ENCODE data around the gene OR2A7. TPM values are rescaled to one million over a fixed set of nuclear protein-coding genes. Genes with fewer than 3 reads are reported as not detected.
"Not testable (repeated sequence)": the region's sequence is repeated elsewhere in the genome, so short reads cannot be mapped to it uniquely, and the experiment has no call there.

The OR2A7 gene
- total RNA-seq, 4 donors from 2014 or later: 14.1 to 50.9 (median 25.1) TPM

GRCh38 chr7:144233039-144233438 lies 31.6 kb downstream of the OR2A7 start:
- H3K4me1 ChIP-seq; H3K4me3 ChIP-seq; H3K36me3 ChIP-seq; H3K9me3 ChIP-seq; in situ Hi-C loops (cut with MboI; ENCODE audit: low pct_ligation_motif_present in 1 of 4, low pct_unique_long_range_greater_than_20kb in 1 of 4, low sequenced_read_pairs in 3 of 4); DNase-seq; intact Hi-C loops (cut with DNase I; ENCODE audit: low total_unique reads); H3K27ac ChIP-seq; H3K27me3 ChIP-seq: not testable (repeated sequence)
- 95% methylated on average over 1 of the region's 1 CpG; no CpG with 5 or more reads in 1 of the 2 donors for WGBS, 2 donors (ENCODE audit: low coverage in 1 of 2)

DNA sequence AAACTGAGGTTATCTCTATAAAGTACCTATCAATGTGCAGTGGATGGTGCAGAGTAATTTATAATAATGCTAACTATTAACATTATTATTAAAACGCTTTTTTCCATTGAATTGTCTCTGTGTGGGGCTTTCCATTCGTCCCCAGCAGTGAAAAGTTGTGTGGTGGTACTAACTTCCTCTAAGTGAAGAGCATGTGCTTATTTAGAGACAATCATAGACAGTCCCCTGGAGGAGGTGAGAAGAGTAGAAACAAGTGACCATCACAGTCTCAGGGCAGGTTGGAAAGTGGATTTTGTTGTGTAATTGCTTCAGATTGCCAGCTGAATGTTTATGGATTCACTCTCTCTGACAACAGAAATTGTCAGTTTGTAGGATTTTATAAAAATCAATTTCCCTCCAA lies 33.6 kb downstream of the OR2A7 start:
- intact Hi-C loops (cut with DNase I; ENCODE audit: low total_unique reads); H3K4me3 ChIP-seq; in situ Hi-C loops (cut with MboI; ENCODE audit: low pct_ligation_motif_present in 1 of 4, low pct_unique_long_range_greater_than_20kb in 1 of 4, low sequenced_read_pairs in 3 of 4); H3K36me3 ChIP-seq; H3K27me3 ChIP-seq; H3K9me3 ChIP-seq; DNase-seq; H3K27ac ChIP-seq; H3K4me1 ChIP-seq: not testable (repeated sequence)
- whole genome bisulfite sequencing, 2 donors (ENCODE audit: low coverage in 1 of 2): no CpG with 5 or more reads among the region's 2 CpGs

- H3K36me3 ChIP-seq; H3K27ac ChIP-seq; DNase-seq; H3K27me3 ChIP-seq; in situ Hi-C loops (cut with MboI; ENCODE audit: low pct_ligation_motif_present in 1 of 4, low pct_unique_long_range_greater_than_20kb in 1 of 4, low sequenced_read_pairs in 3 of 4); H3K9me3 ChIP-seq; H3K4me3 ChIP-seq; intact Hi-C loops (cut with DNase I; ENCODE audit: low total_unique reads); H3K4me1 ChIP-seq: not testable (repeated sequence)
- 92% methylated on average over 1 of the region's 3 CpGs; no CpG with 5 or more reads in 1 of the 2 donors for WGBS, 2 donors (ENCODE audit: low coverage in 1 of 2)
Observed at GRCh38 chr7:144228810-144229209, 35.8 kb downstream of the OR2A7 start.

DNA sequence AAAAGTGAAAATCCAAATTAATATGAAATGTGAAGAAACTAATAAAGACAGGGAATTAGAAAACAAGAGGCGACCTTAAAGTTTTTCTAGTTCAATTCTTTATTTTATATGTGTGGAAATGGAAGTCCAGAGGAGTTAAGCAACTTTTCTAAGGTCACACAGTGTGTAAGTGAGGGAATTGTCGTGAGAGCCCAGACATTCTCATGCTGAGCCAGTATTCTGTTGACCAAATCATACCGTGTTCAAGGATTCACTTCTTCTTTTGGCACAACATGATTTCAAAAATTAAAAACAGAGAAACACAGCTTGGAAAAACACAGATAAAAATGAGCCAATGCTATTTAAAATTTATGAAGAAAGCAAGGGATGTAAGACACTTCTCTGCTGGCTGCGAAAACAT lies 37.7 kb downstream of the OR2A7 start:
- DNase-seq; H3K27me3 ChIP-seq; H3K4me3 ChIP-seq; H3K4me1 ChIP-seq; in situ Hi-C loops (cut with MboI; ENCODE audit: low pct_ligation_motif_present in 1 of 4, low pct_unique_long_range_greater_than_20kb in 1 of 4, low sequenced_read_pairs in 3 of 4); H3K27ac ChIP-seq; H3K9me3 ChIP-seq; H3K36me3 ChIP-seq; intact Hi-C loops (cut with DNase I; ENCODE audit: low total_unique reads): not testable (repeated sequence)
- WGBS, 2 donors (ENCODE audit: low coverage in 1 of 2): 73 to 85% methylated on average over 2 to 3 of the region's 4 CpGs

- H3K9me3 ChIP-seq, H3K36me3 ChIP-seq: not testable (repeated sequence)
Observed at GRCh38 chr7:144223675-144224074, 40.9 kb downstream of the OR2A7 start.

GRCh38 chr7:144220531-144220930 lies 44.1 kb downstream of the OR2A7 start:
- H3K4me1 ChIP-seq; H3K9me3 ChIP-seq; H3K27ac ChIP-seq; DNase-seq; H3K4me3 ChIP-seq; H3K27me3 ChIP-seq; intact Hi-C loops (cut with DNase I; ENCODE audit: low total_unique reads); in situ Hi-C loops (cut with MboI; ENCODE audit: low pct_ligation_motif_present in 1 of 4, low pct_unique_long_range_greater_than_20kb in 1 of 4, low sequenced_read_pairs in 3 of 4); H3K36me3 ChIP-seq: not testable (repeated sequence)

More at GRCh38 chr7:144223675-144224074, 40.9 kb downstream of the OR2A7 start:
- H3K27me3 ChIP-seq; DNase-seq; H3K4me1 ChIP-seq; intact Hi-C loops (cut with DNase I; ENCODE audit: low total_unique reads); in situ Hi-C loops (cut with MboI; ENCODE audit: low pct_ligation_motif_present in 1 of 4, low pct_unique_long_range_greater_than_20kb in 1 of 4, low sequenced_read_pairs in 3 of 4); H3K4me3 ChIP-seq; H3K27ac ChIP-seq: not testable (repeated sequence)

GRCh38 chr7:144219149-144219548 lies 45.4 kb downstream of the OR2A7 start:
- WGBS, 2 donors (ENCODE audit: low coverage in 1 of 2): no CpG with 5 or more reads among the region's 4 CpGs
- in situ Hi-C loops (cut with MboI; ENCODE audit: low pct_ligation_motif_present in 1 of 4, low pct_unique_long_range_greater_than_20kb in 1 of 4, low sequenced_read_pairs in 3 of 4): not testable (repeated sequence)

DNA sequence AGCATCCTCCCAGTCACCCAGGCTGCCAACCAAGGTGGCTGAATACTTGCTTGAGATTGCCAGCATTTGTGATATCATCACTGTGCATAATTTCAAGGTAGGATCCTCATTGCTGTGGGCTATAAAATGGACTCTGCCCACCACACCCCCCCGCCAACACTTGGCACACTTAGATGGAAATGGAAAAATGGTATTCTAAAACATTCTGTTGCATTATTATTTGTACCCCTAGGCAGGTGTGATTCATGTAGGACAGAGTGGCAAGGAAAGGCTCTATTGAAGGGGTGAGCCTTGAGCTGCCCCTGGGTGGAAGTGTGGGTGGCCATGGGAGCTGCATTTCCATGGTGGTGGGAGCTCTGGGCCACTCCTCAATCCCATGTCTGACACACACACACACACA lies 46.0 kb downstream of the OR2A7 start:
- H3K27ac ChIP-seq; in situ Hi-C loops (cut with MboI; ENCODE audit: low pct_ligation_motif_present in 1 of 4, low pct_unique_long_range_greater_than_20kb in 1 of 4, low sequenced_read_pairs in 3 of 4); H3K9me3 ChIP-seq; H3K4me3 ChIP-seq; H3K27me3 ChIP-seq; H3K4me1 ChIP-seq; intact Hi-C loops (cut with DNase I; ENCODE audit: low total_unique reads); DNase-seq; H3K36me3 ChIP-seq: not testable (repeated sequence)
- WGBS, 2 donors (ENCODE audit: low coverage in 1 of 2): 100% methylated on average over 1 of the region's 1 CpG; no CpG with 5 or more reads in 1 of the 2 donors

More at GRCh38 chr7:144219149-144219548, 45.4 kb downstream of the OR2A7 start:
- H3K4me3 ChIP-seq; DNase-seq; intact Hi-C loops (cut with DNase I; ENCODE audit: low total_unique reads); H3K36me3 ChIP-seq; H3K27me3 ChIP-seq; H3K9me3 ChIP-seq; H3K4me1 ChIP-seq; H3K27ac ChIP-seq: not testable (repeated sequence)

DNA sequence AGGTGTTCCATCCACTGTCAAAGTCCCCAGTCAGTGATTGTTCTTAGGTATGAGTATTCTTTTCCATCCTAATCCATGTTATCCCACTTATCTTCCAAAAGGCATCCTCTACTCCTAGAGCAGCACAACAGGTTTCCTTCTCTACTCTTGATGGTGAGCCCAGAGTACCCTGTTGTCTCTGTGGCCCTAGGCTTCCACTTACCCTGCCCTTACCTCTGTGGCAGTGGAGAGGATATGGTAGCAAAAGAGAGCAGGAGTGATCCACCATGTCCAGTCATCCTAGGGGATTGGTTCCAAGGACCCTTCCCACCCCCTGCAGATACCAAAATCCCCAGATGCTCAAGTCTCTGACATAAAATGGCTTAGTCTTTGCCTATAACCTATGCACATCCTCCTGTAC lies 47.4 kb downstream of the OR2A7 start:
- intact Hi-C loops (cut with DNase I; ENCODE audit: low total_unique reads); H3K4me3 ChIP-seq; DNase-seq; in situ Hi-C loops (cut with MboI; ENCODE audit: low pct_ligation_motif_present in 1 of 4, low pct_unique_long_range_greater_than_20kb in 1 of 4, low sequenced_read_pairs in 3 of 4); H3K27me3 ChIP-seq; H3K27ac ChIP-seq; H3K4me1 ChIP-seq; H3K36me3 ChIP-seq; H3K9me3 ChIP-seq: not testable (repeated sequence)

Other genes with a start within 250 kb of the OR2A7 start
- not detected for gene OR2A5, start 215.8 kb downstream of the OR2A7 start, total RNA-seq
- gene OR2A25, start 195.0 kb downstream of the OR2A7 start, total RNA-seq: not detected
- gene OR2A12, start 178.5 kb downstream of the OR2A7 start, total RNA-seq: not detected
- not detected for gene OR2A2, start 155.2 kb downstream of the OR2A7 start, total RNA-seq
- not detected for gene OR2A14, start 141.6 kb downstream of the OR2A7 start, total RNA-seq
- gene CTAGE4, start 81.3 kb downstream of the OR2A7 start, total RNA-seq: 10 to 100 TPM in 3 of 4 donors, 1 to 10 TPM in 1; 7.8 to 63.3 (median 34.1) TPM
- 10 to 100 TPM in 3 of 4 donors, 1 to 10 TPM in 1; 4.6 to 29.1 (median 26.3) TPM for gene ARHGEF35, start 69.0 kb downstream of the OR2A7 start, total RNA-seq
- not detected for gene OR2A42, start 25.2 kb downstream of the OR2A7 start, total RNA-seq
- 10 to 100 TPM in 1 of 4 donors, 1 to 10 TPM in 2, not detected in 1; 3.2 to 10.3 (median 6.4) TPM for gene CTAGE8, start 4.5 kb upstream of the OR2A7 start, total RNA-seq
- not detected for gene OR2A1, start 47.6 kb upstream of the OR2A7 start, total RNA-seq
- 100 to 1,000 TPM in 1 of 4 donors, 10 to 100 TPM in 3; 49.6 to 112 (median 64.3) TPM for gene ARHGEF5, start 90.6 kb upstream of the OR2A7 start, total RNA-seq
- not detected for gene NOBOX, start 138.9 kb upstream of the OR2A7 start, total RNA-seq